ENCODE measurements around the gene B3GAT3.

The B3GAT3 gene

DNA sequence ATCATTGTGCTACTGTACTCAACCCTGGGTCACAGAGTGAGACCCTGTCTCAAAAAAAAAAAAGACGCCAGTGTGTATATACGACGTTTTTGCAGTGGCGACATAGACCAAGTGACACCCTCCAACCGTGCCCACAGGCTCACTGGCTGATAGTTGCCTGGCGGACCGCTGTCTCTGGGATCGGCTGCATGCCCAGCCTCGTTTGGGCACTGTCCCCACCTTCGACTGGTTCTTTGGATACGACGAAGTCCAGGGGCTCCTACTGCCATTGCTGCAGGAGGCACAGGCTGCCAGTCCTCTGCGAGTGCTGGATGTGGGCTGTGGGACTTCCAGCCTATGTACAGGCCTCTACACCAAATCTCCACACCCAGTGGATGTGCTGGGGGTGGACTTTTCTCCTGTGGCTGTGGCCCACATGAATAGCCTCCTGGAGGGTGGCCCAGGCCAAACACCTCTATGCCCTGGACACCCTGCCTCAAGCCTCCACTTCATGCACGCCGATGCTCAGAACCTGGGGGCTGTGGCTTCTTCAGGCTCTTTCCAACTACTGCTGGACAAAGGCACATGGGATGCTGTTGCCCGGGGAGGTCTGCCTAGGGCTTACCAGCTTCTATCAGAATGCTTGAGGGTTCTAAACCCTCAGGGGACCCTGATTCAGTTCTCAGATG lies 44.6 kb upstream of the B3GAT3 start:
- DNase-seq, result no peak
- H3K36me3 ChIP-seq (ENCODE audit: control insufficient read depth in 1 of 2, insufficient read depth in 2 of 2, low read length in 2 of 2), result peaks cover 13 to 28% of the 10 kb centered on the region in 2 experiments
- no peak overlapping the region for H3K9ac ChIP-seq (ENCODE audit: low read length)
- H4K91ac ChIP-seq (ENCODE audit: low read depth, low read length), result peak overlapping the region; percentile 75
- no peaks in the 10 kb centered on the region for H3K27me3 ChIP-seq (ENCODE audit: insufficient read depth, low read length)
- no peak overlapping the region for H3K27ac ChIP-seq (ENCODE audit: low read depth, low read length)
- H3K4me2 ChIP-seq (ENCODE audit: low read length), result peak overlapping the region; percentile 68
- peaks cover 18% of the 10 kb centered on the region for H3K79me2 ChIP-seq (ENCODE audit: control insufficient read depth, insufficient read depth, low read length, poor library complexity)
- no peak overlapping the region for H2BK120ac ChIP-seq (ENCODE audit: insufficient read depth, low read length, poor library complexity)
- no peaks in the 10 kb centered on the region for H3K9me3 ChIP-seq (ENCODE audit: insufficient read depth, low read depth, low read length)
- WGBS (ENCODE audit: extremely low coverage, insufficient coverage, insufficient read length), result no CpG with 5 or more reads among the region's 16 CpGs
- no peak overlapping the region for H3K23ac ChIP-seq (ENCODE audit: low read length)
- H3K18ac ChIP-seq (ENCODE audit: low read length), result peak overlapping the region; percentile 49
- no peak overlapping the region for H2AK5ac ChIP-seq (ENCODE audit: low read length)
- no peak overlapping the region for H2BK12ac ChIP-seq (ENCODE audit: low read length)
- peaks cover 16% of the 10 kb centered on the region for H3K79me1 ChIP-seq (ENCODE audit: low read length)
- peak overlapping the region; percentile 93 for H3K4ac ChIP-seq (ENCODE audit: low read depth, low read length)
- H2BK5ac ChIP-seq (ENCODE audit: low read depth, low read length, poor library complexity), result no peak overlapping the region
- no peak overlapping the region for H4K8ac ChIP-seq (ENCODE audit: low read depth, low read length)
- peak overlapping the region; percentile 23 for H3K4me3 ChIP-seq (ENCODE audit: low read depth, low read length)
- H2AFZ ChIP-seq (ENCODE audit: insufficient read depth, low read length, poor library complexity), result no peak overlapping the region
- peak overlapping the region; percentile 87 for H3K14ac ChIP-seq (ENCODE audit: low read length)
- peak overlapping the region; percentile 0 for H4K12ac ChIP-seq (ENCODE audit: low read depth, low read length)
- peaks cover 10% of the 10 kb centered on the region in 2 experiments for H3K4me1 ChIP-seq (ENCODE audit: control insufficient read depth in 1 of 2, insufficient read depth in 2 of 2, low read length in 2 of 2)

DNA sequence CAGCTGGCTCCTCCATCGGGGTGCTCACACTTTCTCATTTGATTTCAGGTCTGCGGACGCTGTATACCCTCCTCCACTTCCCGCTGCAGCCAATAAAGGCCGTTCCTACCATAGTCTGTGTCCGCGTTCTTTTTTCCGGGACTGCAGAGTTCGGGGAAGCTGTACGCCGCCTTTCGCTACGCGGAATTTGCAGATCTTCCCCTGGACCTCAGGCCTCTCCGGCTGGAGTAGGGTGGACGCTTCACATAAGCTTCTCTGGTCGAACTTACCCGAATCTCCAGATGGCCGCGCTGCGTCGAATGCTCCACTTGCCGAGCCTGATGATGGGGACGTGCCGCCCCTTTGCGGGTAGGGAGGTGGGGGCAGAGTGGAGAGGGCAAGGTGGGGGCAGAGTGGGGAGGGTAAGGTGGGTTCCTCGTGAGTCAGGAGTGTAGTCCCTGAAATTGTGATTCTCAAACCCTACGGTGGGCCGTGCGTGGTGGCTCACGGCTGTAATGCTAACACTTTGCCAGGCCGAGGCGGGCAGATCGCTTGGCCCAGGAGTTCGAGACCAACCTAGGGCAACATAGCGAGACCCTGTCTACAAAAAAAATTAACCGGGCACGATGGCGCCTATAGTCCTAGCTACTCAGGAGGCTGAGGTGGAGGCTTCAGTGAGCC lies 43.9 kb upstream of the B3GAT3 start:
- Histone ChIP-seq H2AK5ac (ENCODE audit: low read length) (peak overlapping the region; percentile 36), H3K4ac (ENCODE audit: low read depth, low read length) (peak overlapping the region; percentile 93), H2BK120ac (ENCODE audit: insufficient read depth, low read length, poor library complexity) (peak overlapping the region; percentile 21), H3K79me2 (ENCODE audit: control insufficient read depth, insufficient read depth, low read length, poor library complexity) (peaks cover 18% of the 10 kb centered on the region), H3K27ac (ENCODE audit: low read depth, low read length) (peak overlapping the region; percentile 66), H4K8ac (ENCODE audit: low read depth, low read length) (peak overlapping the region; percentile 64), H3K14ac (ENCODE audit: low read length) (peak overlapping the region; percentile 87), H3K9me3 (ENCODE audit: insufficient read depth, low read depth, low read length) (no peaks in the 10 kb centered on the region), H3K4me1 (ENCODE audit: control insufficient read depth in 1 of 2, insufficient read depth in 2 of 2, low read length in 2 of 2) (peaks cover 10% of the 10 kb centered on the region in 2 experiments), H4K12ac (ENCODE audit: low read depth, low read length) (peak overlapping the region; percentile 81), H2BK12ac (ENCODE audit: low read length) (peak overlapping the region; percentile 16), H2BK5ac (ENCODE audit: low read depth, low read length, poor library complexity) (peak overlapping the region; percentile 25), H3K79me1 (ENCODE audit: low read length) (peaks cover 13% of the 10 kb centered on the region), H3K9ac (ENCODE audit: low read length) (peak overlapping the region; percentile 82), H2AFZ (ENCODE audit: insufficient read depth, low read length, poor library complexity) (no peak overlapping the region), H4K91ac (ENCODE audit: low read depth, low read length) (peak overlapping the region; percentile 75), H3K4me2 (ENCODE audit: low read length) (peak overlapping the region; percentile 68), H3K27me3 (ENCODE audit: insufficient read depth, low read length) (no peaks in the 10 kb centered on the region), H3K36me3 (ENCODE audit: control insufficient read depth in 1 of 2, insufficient read depth in 2 of 2, low read length in 2 of 2) (peaks cover 13 to 28% of the 10 kb centered on the region in 2 experiments), H3K23ac (ENCODE audit: low read length) (no peak overlapping the region), H3K4me3 (ENCODE audit: low read depth, low read length) (peak overlapping the region; percentile 85), H3K18ac (ENCODE audit: low read length) (peak overlapping the region; percentile 85)
- peak; percentile 29 to 55 for DNase-seq
- no CpG with 5 or more reads among the region's 39 CpGs for WGBS (ENCODE audit: extremely low coverage, insufficient coverage, insufficient read length)

DNA sequence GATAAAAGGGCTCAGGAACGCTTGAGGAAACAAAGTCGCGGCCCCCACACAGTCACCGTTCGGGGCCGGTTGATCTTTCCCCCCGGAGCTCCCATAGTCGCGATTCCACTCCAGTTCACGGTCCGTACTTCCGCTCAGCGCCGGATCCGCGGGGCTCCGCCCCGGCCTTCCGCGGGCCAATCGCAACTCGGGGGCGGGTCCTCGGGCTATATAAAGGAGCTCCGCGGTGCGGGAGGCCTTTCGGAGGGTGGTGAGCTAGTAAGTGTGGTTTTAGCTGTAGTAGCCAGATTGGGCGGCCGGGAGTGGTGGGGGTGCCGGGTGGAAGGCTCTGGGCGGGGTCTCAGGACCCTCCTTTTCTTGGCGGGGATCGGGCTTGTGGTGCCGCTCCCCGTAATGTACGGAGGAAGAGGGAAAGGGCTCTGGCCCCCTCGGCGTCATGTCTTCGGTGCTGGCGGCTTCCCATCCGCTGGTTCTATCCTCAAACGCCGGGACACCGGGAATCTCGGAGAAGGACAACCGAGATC lies 43.4 kb upstream of the B3GAT3 start, which contains the start of the genes C11orf98 and CSKMT:
C11orf98 (minus strand) TSS at position 136 of the 524 bp plus-strand sequence; CDS start at position 95, 41 bp downstream.
CSKMT (plus strand) TSS at position 238 of the 524 bp plus-strand sequence. CDS start 568 bp downstream, outside the sequence.
- peak within 1 kb of the TSS; percentile 69 for H2BK5ac ChIP-seq (ENCODE audit: low read depth, low read length, poor library complexity)
- no peaks in the 10 kb centered on the region for H3K9me3 ChIP-seq (ENCODE audit: insufficient read depth, low read depth, low read length)
- H3K79me2 ChIP-seq (ENCODE audit: control insufficient read depth, insufficient read depth, low read length, poor library complexity), result peaks cover 18% of the 10 kb centered on the region
- H4K12ac ChIP-seq (ENCODE audit: low read depth, low read length), result peak within 1 kb of the TSS; percentile 81
- peak within 1 kb of the TSS; percentile 16 for H2BK12ac ChIP-seq (ENCODE audit: low read length)
- H3K27me3 ChIP-seq (ENCODE audit: insufficient read depth, low read length), result no peaks in the 10 kb centered on the region
- H3K23ac ChIP-seq (ENCODE audit: low read length), result no peak within 1 kb of the TSS
- H3K4me1 ChIP-seq (ENCODE audit: control insufficient read depth in 1 of 2, insufficient read depth in 2 of 2, low read length in 2 of 2), result peaks cover 10% of the 10 kb centered on the region in 2 experiments
- peak; percentile 85 to 95 for DNase-seq
- H3K9ac ChIP-seq (ENCODE audit: low read length), result peak within 1 kb of the TSS; percentile 90
- H2AFZ ChIP-seq (ENCODE audit: insufficient read depth, low read length, poor library complexity), result peak within 1 kb of the TSS; percentile 70
- H2AK5ac ChIP-seq (ENCODE audit: low read length), result peak within 1 kb of the TSS; percentile 36
- peak within 1 kb of the TSS; percentile 89 for H3K4me3 ChIP-seq (ENCODE audit: low read depth, low read length)
- H3K14ac ChIP-seq (ENCODE audit: low read length), result peak within 1 kb of the TSS; percentile 88
- H3K18ac ChIP-seq (ENCODE audit: low read length), result peak within 1 kb of the TSS; percentile 85
- H3K4ac ChIP-seq (ENCODE audit: low read depth, low read length), result peak within 1 kb of the TSS; percentile 93
- H3K36me3 ChIP-seq (ENCODE audit: control insufficient read depth in 1 of 2, insufficient read depth in 2 of 2, low read length in 2 of 2), result peaks cover 13 to 30% of the 10 kb centered on the region in 2 experiments
- peak within 1 kb of the TSS; percentile 84 for H4K8ac ChIP-seq (ENCODE audit: low read depth, low read length)
- H3K4me2 ChIP-seq (ENCODE audit: low read length), result peak within 1 kb of the TSS; percentile 68
- H4K91ac ChIP-seq (ENCODE audit: low read depth, low read length), result peak within 1 kb of the TSS; percentile 83
- H3K27ac ChIP-seq (ENCODE audit: low read depth, low read length), result peak within 1 kb of the TSS; percentile 92
- peaks cover 13% of the 10 kb centered on the region for H3K79me1 ChIP-seq (ENCODE audit: low read length)
- WGBS (ENCODE audit: extremely low coverage, insufficient coverage, insufficient read length), result no CpG with 5 or more reads among the region's 47 CpGs
- H2BK120ac ChIP-seq (ENCODE audit: insufficient read depth, low read length, poor library complexity), result peak within 1 kb of the TSS; percentile 54

DNA sequence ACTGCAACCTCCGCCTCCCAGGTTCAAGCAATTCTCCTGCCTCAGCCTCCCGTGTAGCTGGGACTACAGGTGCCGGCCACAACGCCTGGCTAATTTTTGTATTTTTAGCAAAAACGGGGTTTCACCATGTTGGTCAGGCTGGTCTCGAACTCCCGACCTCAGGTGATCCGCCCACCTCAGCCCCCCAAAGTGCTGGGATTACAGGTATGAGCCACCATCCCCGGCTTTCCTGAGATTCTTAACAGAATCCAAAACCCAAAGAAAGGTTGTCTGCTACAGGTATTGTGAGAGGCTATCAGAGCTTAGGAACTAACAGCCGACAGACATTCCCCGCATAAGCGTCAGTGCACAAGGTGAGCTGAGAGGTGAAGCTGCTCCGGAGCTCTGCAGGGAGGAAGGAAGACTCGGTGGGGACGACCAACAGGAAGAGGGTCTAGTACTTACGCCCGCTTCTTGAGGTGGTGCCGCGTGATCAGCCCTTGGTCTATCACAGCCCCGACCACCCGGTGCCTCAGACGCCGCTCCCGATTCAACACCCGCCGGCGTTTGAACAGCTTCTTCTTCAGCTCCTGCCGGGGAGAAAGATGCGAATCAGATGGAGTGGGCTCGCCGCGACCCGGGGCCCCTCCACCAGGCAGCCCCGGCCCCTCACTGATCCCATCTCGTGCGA lies 42.8 kb upstream of the B3GAT3 start:
- H4K91ac ChIP-seq (ENCODE audit: low read depth, low read length), result peak overlapping the region; percentile 83
- H2AK5ac ChIP-seq (ENCODE audit: low read length), result peak overlapping the region; percentile 32
- H3K18ac ChIP-seq (ENCODE audit: low read length), result peak overlapping the region; percentile 55
- H4K12ac ChIP-seq (ENCODE audit: low read depth, low read length), result peak overlapping the region; percentile 4
- peak overlapping the region; percentile 54 for H2BK120ac ChIP-seq (ENCODE audit: insufficient read depth, low read length, poor library complexity)
- peak overlapping the region; percentile 71 for H3K4ac ChIP-seq (ENCODE audit: low read depth, low read length)
- DNase-seq, result peak; percentile 73 to 79
- H3K79me1 ChIP-seq (ENCODE audit: low read length), result peaks cover 13% of the 10 kb centered on the region
- H3K79me2 ChIP-seq (ENCODE audit: control insufficient read depth, insufficient read depth, low read length, poor library complexity), result peaks cover 18% of the 10 kb centered on the region
- H3K9ac ChIP-seq (ENCODE audit: low read length), result peak overlapping the region; percentile 90
- H3K4me1 ChIP-seq (ENCODE audit: control insufficient read depth in 1 of 2, insufficient read depth in 2 of 2, low read length in 2 of 2), result peaks cover 10% of the 10 kb centered on the region in 2 experiments
- peak overlapping the region; percentile 84 for H4K8ac ChIP-seq (ENCODE audit: low read depth, low read length)
- H3K27ac ChIP-seq (ENCODE audit: low read depth, low read length), result peak overlapping the region; percentile 92
- H3K36me3 ChIP-seq (ENCODE audit: control insufficient read depth in 1 of 2, insufficient read depth in 2 of 2, low read length in 2 of 2), result peaks cover 13 to 29% of the 10 kb centered on the region in 2 experiments
- peak overlapping the region; percentile 69 for H2BK5ac ChIP-seq (ENCODE audit: low read depth, low read length, poor library complexity)
- H3K4me2 ChIP-seq (ENCODE audit: low read length), result peak overlapping the region; percentile 68
- no peaks in the 10 kb centered on the region for H3K27me3 ChIP-seq (ENCODE audit: insufficient read depth, low read length)
- H2BK12ac ChIP-seq (ENCODE audit: low read length), result no peak overlapping the region
- no peak overlapping the region for H3K23ac ChIP-seq (ENCODE audit: low read length)
- WGBS (ENCODE audit: extremely low coverage, insufficient coverage, insufficient read length), result no CpG with 5 or more reads among the region's 36 CpGs
- H3K4me3 ChIP-seq (ENCODE audit: low read depth, low read length), result peak overlapping the region; percentile 89
- peak overlapping the region; percentile 70 for H2AFZ ChIP-seq (ENCODE audit: insufficient read depth, low read length, poor library complexity)
- peak overlapping the region; percentile 88 for H3K14ac ChIP-seq (ENCODE audit: low read length)
- no peaks in the 10 kb centered on the region for H3K9me3 ChIP-seq (ENCODE audit: insufficient read depth, low read depth, low read length)

Measured in trophoblast cell (in vitro differentiated cells and primary cell).